GM19467 (cell line): ENCODE results near the gene CACNB1.

ENCODE experiments used
- ATAC-seq: cut with Tn5 transposase; IDR thresholded peaks from one replicate; pipeline ENCODE4 v1.9.1; 2021; ENCODE audit warnings: mild to moderate bottlenecking, moderate library complexity; ENCODE audit not compliant: unreplicated experiment

The CACNB1 gene

DNA sequence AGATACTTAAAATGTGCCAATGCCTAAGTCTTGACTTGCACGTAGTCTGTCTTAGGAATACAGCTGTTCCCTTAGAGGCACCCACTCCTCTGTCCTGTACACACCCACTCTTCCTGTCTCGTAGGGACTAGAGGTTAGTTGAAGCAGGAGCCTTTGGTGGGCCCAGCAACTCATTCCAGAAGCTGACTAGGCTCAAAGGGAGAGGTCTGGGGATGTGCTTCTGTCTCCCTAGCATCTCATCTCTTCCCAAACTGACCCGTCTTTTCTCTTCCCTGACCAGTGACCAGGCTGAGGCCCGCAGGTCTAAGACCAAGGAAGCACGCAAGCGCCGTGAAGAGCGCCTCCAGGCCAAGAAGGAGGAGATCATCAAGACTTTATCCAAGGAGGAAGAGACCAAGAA lies 6.8 kb upstream of the CACNB1 start:
- no peak for ATAC-seq

DNA sequence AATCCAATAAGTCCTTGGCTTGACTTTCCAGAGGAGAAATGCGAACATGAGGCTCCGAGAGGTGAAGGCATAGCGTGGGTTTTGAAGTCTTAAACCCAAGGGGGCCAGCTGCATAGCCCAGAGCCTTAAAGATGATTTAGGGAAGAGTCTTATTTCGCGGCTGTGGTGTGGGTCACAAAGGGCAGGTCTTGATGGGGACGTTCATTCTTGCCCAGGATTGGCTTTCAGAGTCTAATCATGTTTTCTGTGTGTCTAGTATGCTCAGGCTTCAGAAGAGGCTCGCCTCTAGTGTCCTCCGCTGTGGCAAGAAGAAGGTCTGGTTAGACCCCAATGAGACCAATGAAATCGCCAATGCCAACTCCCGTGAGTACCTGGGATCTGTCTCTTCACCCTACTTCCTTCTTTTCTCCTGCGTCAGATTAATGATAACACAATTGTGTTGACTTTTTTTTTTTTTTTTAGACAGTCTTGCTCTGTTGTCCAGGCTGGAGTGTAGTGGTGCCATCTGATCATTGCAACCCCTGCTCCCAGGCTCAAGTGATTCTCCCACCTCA lies 3.6 kb upstream of the CACNB1 start:
- no peak for ATAC-seq

DNA sequence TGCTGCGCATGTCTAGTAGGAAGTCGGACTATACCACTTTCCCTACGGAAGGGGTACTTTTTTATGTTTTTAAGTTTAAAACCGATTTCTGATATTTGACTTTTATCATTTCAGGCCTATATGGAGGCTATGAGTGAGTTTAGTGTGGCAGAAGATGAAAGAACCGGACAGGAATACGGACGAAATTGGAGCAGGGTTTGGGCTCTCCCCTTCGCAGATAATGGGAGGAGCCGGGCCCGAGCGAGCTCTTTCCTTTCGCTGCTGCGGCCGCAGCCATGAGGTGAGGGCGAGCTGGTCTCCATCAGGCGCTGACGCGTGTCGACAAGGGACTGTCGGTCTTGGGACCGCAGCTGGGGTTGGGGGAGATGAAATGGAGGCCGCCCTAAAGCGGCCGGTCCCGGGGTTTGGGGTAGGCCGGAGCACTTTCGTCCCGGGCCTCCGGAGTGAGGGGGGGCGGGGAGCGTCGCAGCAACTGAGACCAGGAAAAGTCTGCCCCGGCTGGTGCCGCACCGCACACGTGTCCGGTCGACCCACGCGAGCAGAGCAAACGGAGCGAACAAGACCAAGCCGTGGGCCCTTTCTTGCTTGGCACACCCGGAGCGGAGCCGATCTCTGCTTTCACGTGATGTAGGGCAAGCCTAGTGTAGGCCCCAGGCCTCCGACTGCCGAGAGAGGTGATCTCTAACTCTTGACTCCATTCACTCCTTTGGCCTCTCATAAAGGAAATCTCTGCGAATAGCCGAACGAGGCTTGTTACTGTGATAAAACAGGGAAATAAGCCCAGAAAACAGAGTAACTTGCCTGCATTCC lies 2.8 kb upstream of the CACNB1 start, which contains the start of gene RPL19:
Gene RPL19 (plus strand): TSS at position 214 of the 810 bp plus-strand sequence. CDS start 62 bp downstream, at position 276.
- peak; percentile 53 for ATAC-seq

DNA sequence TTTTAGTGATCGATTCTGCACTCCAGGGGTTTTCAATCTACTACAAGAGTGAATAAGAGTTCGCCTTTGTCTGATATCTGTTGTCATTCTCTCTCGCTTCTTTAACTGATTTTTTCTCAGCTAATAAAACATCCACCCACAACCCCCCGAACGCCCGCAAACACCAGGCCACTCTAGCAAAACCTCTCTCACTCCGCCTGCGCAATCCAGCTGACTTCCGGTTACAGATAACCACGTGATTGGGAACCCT lies 2.3 kb upstream of the CACNB1 start:
- peak; percentile 48 for ATAC-seq

DNA sequence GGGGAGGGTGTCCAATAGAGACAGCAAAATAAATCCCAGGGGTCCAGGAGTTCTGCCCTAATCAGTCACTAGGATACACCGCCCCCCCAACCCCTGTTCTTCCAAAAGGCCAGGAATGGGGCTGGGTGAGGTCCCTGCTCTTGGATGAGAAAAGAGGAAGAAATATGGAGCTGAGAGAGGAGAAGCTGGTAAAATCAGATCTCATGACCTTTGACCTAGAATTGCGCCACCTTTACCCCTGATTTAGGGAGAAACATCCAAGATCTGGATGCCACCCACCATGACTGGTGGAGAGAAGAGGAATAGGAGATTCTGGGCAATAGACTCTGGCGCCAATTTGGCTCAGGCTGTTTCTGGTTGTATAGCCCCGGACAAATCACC lies 707 bp upstream of the CACNB1 start:
- ATAC-seq, result no peak

DNA sequence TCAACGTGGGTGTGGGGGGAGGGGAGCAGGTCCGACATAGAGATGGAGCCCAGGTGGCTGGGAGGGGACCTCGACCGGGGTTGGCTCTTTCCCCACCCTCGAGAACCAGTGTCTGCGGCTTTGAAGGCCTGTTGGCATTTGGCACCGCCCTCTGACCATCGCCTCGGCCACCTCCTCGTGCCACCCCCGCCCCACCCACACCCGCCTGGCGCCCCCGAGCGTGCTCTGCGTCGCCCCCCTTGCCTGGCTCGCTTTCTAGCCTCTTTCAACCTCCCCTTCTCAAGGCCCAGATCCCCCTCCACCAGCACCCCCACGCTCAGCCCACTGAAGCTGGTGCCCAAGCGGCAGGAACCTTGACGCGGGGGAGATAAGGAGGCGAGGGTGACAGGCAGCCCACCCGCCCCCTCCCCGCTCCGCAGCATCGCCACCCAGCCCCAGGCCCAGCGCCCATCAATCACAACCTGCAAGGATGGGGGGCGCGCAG lies 619 bp downstream of the CACNB1 start:
- ATAC-seq, result no peak

DNA sequence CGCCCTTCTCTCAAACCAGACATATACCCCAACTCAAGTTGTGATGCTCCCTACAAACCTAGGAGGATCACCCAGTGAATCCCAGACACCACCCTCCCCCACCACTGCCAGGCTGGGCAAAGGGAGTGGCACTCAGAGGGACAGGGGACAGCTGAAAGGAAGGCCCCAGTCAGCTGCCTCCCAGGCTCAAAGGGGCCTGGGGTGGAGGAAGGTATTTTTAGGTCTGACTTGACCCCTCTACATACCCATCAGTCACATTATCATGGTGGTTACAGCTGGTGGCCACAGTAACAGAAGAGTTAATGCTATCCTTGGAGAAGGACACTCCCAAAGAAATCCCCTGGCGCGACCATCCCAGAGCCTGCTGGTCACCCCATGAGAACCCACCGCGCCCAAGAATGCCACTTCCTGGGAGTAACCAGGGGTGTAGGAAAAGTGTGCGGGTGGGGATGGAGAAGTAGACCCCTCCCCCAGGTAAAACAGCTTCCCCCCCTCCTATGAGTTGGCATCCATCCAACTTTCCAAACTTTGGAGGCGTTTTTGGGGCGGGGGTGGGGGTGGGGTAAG lies 1.1 kb downstream of the CACNB1 start:
- ATAC-seq, result no peak

DNA sequence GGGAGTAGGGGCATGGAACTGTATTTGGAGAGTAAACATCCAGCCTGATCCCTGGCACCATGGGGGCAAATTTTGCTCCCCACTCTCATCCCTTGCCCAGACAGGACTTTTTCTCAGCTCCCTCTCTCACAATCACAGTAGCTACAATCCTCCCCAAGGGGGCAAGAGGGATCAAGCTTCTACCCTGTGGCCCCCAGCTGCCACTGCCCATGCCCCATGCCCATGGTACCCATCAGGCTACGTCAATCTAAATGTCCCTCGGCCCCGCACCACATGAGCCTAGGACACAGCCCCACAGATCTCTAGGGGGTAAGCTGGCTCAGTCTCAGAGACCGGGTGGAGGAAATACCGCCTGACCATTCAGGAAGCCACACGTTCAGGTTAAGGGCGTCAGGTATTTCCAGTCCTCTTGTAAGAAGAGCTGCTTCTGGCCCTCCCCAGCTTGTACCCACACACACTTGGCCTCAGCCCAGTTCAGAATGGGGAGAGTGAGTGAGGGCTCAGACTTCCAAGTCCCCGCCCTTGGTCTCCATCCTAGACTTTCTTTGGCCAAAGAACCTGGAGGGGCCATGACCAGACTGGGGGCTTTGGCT lies 1.8 kb downstream of the CACNB1 start:
- no peak for ATAC-seq

DNA sequence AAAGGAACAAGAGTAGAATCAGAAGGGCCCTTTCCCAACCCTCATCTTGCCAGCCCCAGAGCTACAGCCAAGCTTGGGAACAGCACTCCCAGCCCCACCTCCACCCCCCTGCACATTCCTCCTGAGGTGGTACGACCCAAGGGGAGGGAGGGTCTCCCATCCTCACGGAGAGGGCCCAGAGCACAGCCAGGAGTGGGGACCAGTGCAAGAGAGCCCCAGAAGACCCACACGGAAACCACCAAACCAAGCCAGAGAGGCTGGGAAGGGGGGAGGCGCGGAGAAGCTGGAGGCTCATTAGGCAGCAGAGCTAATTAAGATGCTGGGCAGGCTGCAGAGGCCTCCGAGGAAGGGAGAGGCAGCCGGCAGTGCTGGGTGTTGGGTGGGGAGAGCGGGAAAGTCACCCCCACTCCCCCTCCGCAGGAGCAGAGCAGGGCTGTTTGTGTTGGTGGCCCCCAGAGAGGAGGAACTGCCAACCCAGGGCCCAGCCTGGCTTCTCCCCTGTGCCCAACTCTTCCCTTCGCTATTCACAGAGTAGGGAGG lies 2.4 kb downstream of the CACNB1 start:
- ATAC-seq, result no peak

DNA sequence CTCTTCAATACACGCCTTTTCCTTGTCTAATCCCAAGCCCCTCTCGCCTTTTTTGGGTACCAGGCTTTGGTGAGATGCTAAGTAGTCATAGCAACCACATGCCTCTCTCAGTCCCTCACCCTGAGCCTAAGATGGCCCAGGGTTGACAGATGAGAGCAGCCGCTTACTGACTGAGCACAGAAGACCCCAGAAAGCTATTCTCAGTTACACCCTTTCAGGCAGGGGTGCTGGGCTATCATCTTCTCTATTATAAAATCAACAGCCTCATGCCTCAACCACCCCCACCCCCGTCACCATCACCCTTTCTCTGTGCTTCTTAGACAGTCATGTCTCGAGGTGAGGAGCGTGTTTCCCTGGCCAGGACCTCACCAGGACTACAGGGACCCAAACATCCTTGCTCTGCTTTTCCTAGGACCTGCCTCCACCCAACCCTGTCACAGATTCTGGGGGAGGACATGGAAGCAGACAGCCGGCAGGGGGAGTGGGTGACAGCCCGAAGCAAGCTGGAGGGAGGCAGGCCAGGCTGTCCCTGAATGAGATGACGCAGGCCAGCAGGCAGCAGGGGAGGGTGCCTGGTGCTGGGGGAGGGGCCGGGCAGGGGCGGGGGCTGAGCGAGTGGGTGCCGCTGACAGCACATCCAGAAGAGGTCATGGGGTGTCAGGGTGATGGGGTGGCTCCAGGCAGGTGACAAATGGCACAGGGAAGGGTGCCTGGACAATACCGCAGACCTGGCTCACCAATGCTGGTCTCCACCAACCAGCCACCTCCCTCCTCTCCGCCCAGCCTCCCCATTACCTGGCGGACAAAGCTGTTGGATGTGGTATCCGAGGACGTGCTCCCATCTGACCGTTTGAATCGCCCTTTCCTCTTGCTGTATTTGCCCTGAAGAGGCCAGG lies 3.1 kb downstream of the CACNB1 start:
- ATAC-seq, result no peak

DNA sequence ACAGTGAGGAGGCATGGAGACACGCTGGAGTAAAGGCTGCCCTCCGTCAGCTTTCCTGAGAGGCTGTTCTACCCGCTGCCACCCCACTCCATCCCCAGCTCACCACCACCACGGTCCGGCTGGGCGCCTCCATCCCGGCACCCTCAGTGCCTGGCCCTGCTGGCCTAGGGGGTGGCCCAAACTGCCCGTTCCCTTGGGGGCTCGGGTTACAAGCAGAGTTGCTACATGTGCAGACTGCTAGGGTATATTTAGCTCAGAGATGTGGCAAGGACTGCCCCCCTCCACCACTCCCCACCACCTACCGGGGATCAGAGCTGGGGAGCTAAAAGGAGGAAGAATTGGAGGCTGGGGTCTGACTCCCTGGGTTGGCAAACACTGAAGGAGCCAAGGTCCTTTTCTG lies 4.1 kb downstream of the CACNB1 start:
- no peak for ATAC-seq

DNA sequence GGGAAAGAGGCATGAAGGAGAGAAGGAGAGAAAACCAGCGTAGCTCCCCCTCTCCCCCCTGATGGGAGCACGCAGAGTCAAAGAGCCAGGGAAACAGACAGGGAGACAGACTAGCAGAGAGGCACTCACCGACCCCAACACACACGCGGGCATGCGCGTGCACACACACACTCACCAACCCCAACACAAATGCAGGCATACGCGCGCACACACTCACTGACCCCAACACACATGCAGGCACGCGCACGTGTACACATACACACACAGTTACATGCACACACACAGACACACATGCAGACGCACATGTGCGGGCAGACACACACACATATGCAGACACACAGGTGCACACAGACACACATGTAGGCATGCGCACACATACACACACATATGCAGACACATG lies 4.6 kb downstream of the CACNB1 start:
- ATAC-seq, result no peak

DNA sequence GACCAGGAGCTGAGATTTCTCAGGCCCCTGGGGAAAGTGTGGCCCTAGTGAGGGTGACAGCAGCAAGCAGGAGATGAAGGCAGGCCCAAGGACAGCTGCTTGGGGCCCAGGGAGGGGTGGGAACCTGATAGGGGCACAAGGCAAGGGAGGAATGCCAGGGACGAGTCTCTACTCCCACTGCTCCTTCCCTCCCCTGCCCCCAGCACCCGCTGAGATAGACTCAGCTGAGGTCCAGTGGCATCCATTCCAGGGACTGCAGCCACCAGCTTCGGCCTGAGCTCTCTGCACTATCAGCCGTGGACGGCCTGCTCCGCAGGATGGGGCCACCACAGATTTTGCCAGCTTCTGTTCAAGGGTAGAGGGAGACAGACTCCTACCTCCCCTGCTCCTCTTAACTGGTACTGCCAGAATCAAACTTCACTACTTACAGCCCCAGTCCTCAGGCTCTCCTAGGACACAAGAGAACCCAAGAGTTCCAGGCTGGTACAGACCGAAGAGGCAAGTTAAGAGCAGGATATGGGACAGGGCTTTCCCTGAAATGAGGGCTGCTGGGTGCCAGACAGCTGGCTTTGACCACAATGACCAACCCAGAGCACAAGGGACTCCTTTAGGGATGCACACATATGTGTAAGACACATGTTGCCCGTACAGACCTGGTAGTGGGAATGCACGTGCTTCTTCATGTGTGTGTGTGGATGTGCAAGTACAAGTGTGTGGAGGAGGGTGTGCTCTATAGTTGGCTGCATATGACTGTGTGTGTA lies 5.5 kb downstream of the CACNB1 start:
- ATAC-seq, result no peak

DNA sequence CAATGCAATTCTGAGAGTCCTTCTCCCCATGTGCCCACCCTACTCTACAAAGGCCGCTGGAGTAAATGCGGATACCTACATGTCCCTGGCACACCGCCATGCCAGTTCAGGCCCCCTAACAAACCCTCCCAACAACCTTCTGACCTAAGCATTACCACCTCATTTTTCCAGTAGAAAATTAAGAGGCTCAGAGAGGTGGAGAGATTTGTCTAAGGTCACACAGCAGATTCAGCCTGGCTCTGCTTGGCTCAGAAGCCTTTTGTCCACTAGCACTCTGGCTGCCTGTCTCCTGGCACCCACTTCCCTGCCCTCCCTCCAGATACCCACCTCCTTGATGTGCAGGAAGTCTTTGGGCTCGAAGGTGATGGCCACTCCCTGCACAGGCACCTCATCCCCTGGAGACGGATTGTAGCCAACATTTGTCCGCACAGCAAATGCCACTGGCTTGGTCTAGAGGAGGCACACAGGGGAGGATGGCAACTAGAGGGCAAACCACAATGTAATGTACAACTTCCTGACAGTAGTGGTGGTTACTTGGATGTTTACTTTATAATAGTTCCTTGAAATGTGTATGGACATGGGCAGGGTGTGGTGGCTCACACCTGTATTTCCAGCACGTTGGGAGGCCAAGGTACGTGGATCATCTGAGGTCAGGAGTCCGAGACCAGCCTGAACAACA lies 10.2 kb downstream of the CACNB1 start:
- ATAC-seq, result no peak

DNA sequence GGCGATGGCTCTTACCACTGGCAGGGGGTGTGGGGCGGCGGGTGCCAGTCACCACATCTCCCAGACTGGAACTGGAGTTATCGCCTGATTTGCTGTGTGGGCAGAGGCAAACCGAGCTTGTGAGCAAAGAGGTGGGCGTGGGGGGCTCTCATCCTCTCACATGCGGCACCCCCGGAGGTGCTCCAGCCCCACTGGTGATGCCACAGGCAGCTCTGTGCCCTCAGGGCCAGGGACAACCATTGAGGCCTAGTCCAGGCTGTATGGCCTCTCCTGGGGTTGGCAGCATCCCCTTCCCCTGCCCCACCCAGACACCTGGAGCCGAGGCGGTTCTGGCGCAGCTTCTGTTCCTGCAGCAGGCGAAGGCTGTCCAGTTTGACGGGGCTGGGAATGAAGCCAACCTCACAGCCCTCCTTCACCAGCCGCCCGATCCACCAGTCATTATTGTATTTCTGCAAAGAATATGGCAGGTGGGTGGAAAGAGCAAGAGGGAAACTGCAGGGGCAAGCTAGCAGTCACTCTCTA lies 10.9 kb downstream of the CACNB1 start:
- ATAC-seq, result no peak

DNA sequence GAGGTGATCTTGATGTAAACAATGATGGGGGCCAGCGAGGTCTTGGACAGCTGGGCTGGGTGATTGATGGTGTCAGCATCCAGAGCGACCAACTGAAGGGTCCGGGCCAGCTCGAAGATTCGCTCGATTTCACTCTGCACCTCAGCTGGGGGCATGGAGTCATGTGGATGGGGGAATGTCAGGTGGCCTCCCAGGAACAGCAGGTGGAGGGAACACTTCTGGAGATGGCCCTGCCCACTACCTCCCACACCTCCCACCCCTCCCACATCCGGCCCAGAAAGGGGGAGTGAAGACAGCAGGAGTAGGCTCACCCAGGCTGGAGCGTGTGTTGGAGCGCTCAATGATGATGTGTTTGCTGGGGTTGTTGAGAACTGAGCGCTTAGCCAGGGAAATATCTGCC lies 13.7 kb downstream of the CACNB1 start:
- no peak for ATAC-seq

DNA sequence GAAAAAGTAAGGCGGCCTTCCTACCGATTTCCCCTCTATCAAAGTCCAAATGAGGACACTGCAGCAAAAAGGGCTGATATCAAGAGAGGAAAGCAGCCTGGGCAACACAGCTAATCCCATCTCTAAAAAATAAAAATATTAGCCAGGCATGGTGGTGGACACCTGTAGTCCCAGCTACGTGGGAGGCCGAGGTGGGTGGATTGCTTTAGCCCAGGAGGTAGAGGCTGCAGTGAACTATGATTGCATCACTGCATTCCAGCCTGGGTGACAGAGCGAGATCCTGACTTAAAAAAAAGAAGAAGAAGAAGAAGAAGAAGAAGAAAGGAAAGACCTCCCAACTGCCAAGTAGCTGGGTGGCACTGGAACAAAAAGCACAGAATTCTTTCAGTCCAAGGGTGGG lies 14.4 kb downstream of the CACNB1 start:
- no peak for ATAC-seq

DNA sequence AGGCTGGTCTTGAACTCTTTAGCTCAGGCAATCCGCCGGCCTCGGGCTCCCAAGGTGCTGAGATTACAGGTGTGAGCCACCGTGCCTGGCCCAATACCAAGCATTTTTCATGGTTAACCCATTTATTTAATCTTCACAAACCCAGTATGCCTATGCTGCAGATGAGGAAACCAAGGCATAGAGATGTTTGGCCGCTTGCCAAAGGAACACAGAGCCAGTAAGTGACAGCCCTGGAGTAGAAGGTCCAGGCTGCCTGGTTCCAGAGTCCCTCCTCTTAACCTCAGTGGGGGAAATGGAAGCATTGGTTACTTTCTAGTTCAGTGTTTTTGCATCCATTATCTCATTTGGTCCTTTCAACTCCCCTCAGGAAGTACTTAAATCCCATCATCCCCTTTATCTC lies 16.2 kb downstream of the CACNB1 start:
- ATAC-seq, result no peak

DNA sequence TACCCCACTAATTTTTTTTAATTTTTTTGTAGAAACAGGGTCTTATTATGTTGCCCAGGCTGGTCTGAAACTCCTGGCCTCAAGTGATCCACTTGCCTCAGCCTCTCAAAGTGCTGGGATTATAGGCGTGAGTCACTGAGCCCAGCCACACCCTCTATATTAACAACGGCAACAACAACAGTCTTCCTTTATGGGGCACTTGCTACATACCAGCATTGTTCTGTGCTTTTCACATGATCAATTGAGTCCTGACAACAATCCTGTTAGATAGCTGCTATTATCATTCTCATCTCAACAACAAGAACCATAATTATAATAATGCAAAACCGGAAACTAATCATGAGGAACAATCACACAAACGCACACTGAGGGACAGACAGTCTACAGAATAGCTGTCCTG lies 18.9 kb downstream of the CACNB1 start:
- ATAC-seq, result no peak
